Stimulated activated CD8-positive, alpha-beta memory T cell treated with anti-CD3 and anti-CD28 coated beads, Interleukin-7, amount 100 ng/mL, for 48 hours (primary cell): Measurements from ENCODE around the gene CTTNBP2NL.

Source experiments
- DNase-seq, 2 donors: peaks; one replicate each; pipeline ENCODE4 v3.0.0-alpha.2; 2020; ENCODE audit warnings: low read depth in 1 of 2; ENCODE audit errors: extremely low read depth in 1 of 2

The CTTNBP2NL gene

GRCh38 chr1:112395821-112396652 is at the start of gene CTTNBP2NL:
Gene CTTNBP2NL (plus strand): TSS chr1:112396214. CDS start chr1:112416166, 19,952 bp downstream.
- peak; percentile 51 to 72 for DNase-seq

GRCh38 chr1:112346801-112347350 is 49.1 kb upstream of the CTTNBP2NL start:
- no peak for DNase-seq

- no peak for DNase-seq
Measured at GRCh38 chr1:112356765-112357164, 39.2 kb upstream of the CTTNBP2NL start.

GRCh38 chr1:112357467-112357866 is 38.5 kb upstream of the CTTNBP2NL start:
- no peak for DNase-seq

GRCh38 chr1:112358061-112358770 is 37.8 kb upstream of the CTTNBP2NL start:
- no peak for DNase-seq

- peak in 1 of 2 donors; percentile 14 for DNase-seq
Measured at GRCh38 chr1:112358798-112359408, 37.1 kb upstream of the CTTNBP2NL start.

- DNase-seq: no peak
Measured at GRCh38 chr1:112359961-112360767, 35.9 kb upstream of the CTTNBP2NL start.

GRCh38 chr1:112363636-112364035 is 32.4 kb upstream of the CTTNBP2NL start:
- no peak for DNase-seq

- DNase-seq: no peak
Measured at GRCh38 chr1:112368198-112368597, 27.8 kb upstream of the CTTNBP2NL start.

- DNase-seq: peak; percentile 58 to 61
Measured at GRCh38 chr1:112369392-112370285, 26.4 kb upstream of the CTTNBP2NL start.

GRCh38 chr1:112370996-112371395 is 25.0 kb upstream of the CTTNBP2NL start:
- no peak for DNase-seq

GRCh38 chr1:112371775-112372174 is 24.2 kb upstream of the CTTNBP2NL start:
- no peak for DNase-seq

GRCh38 chr1:112373806-112374205 is 22.2 kb upstream of the CTTNBP2NL start:
- no peak for DNase-seq

GRCh38 chr1:112375701-112376100 is 20.3 kb upstream of the CTTNBP2NL start:
- DNase-seq: no peak

- DNase-seq: no peak
Measured at GRCh38 chr1:112380356-112380755, 15.7 kb upstream of the CTTNBP2NL start.

- no peak for DNase-seq
Measured at GRCh38 chr1:112381324-112382076, 14.5 kb upstream of the CTTNBP2NL start.

- no peak for DNase-seq
Measured at GRCh38 chr1:112383759-112384370, 12.1 kb upstream of the CTTNBP2NL start.

GRCh38 chr1:112386024-112386723 is 9.8 kb upstream of the CTTNBP2NL start:
- no peak for DNase-seq
